GM18868 (cell line): ENCODE results near the gene CYSTM1.

Experiments used
- ATAC-seq: cut with Tn5 transposase; IDR thresholded peaks from one replicate; pipeline ENCODE4 v1.9.1; 2021; ENCODE audit warnings: mild to moderate bottlenecking, moderate library complexity; ENCODE audit not compliant: unreplicated experiment

The CYSTM1 gene

GRCh38 chr5:140287801-140288521, 113.0 kb downstream of the CYSTM1 start:
- ATAC-seq: no peak

GRCh38 chr5:140292212-140293036, 117.4 kb downstream of the CYSTM1 start:
- no peak for ATAC-seq
